SK-N-MC (cell line): Measurements from ENCODE around the gene GAREM2.

Experiments
- EZH2 ChIP-seq: fragments of 200-600 bp; sonication (generic); IDR thresholded peaks from one replicate; pipeline ENCODE4 v1.6.1; 2017; ENCODE audit warnings: antibody characterized with exemption
- FOXP2 ChIP-seq: optimal IDR thresholded peaks from 2 replicates; pipeline ENCODE3; 2011; ENCODE audit warnings: mild to moderate bottlenecking, moderate library complexity; ENCODE audit not compliant: insufficient read depth; ENCODE audit errors: extremely low read length, control extremely low read depth
- POLR2AphosphoS5 ChIP-seq: IDR thresholded peaks from 2 replicates; pipeline ENCODE4 v1.6.1; 2012; ENCODE audit warnings: mild to moderate bottlenecking, low read depth, low read length, borderline replicate concordance

- TF ChIP-seq POLR2AphosphoS5 (no peak), EZH2 (no peak), FOXP2 (no peak)
Measured at GRCh38 chr2:26144031-26144430, 28.9 kb upstream of the GAREM2 start.
